Activated gamma-delta T cell (primary cell): ENCODE results near the gene PI3.
A peak's percentile ranks its signal among the peaks of the same experiment; 100 is the strongest.
"Not testable (repeated sequence)": the region's sequence is repeated elsewhere in the genome, so short reads cannot be mapped to it uniquely, and the experiment has no call there.

ENCODE experiments used
- DNase-seq: peaks from one replicate; lab custom pipeline; 2025; lab: John Stamatoyannopoulos, UW
- total RNA-seq, 2 donors: gene quantifications; one replicate each; lab custom pipeline; 2026; lab: John Stamatoyannopoulos, UW

PI3 gene, protein sequence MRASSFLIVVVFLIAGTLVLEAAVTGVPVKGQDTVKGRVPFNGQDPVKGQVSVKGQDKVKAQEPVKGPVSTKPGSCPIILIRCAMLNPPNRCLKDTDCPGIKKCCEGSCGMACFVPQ
- total RNA-seq = 0 reads per million in 2 donors

DNA sequence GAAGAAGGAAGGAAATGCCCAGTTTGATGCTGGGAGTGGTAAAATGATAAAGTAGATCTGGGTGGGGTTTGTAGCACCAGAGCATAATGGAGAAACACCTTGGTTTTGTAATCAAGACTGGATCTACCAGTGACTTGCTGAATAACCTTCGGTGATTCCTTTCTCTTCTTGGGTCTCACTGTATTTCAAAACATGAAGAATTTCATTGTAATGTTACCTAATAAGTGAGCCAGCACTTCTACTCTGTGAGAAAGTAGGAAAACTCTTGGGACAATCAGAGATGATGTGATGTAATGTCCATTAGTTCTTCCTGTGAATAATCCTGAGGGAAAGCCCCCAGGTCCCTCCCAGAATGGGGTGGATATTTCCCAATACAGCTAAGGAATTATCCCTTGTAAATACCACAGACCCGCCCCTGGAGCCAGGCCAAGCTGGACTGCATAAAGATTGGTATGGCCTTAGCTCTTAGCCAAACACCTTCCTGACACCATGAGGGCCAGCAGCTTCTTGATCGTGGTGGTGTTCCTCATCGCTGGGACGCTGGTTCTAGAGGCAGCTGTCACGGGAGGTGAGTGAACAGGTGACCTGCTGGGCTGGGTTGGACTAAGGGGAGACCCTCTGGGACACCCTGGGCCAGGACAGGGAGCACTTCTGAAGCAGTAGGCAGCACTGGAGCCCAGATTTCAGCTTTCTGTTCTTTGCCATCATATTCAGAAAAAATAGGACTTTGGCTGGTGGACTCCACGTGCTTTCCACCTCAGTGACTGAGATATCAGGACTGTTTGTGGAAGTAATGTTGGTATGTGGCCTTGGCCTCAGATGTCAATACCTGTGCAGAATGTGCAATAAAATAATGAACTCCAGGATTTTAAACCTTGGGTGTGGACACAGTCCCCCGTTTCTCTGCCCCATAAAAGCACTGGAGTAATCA lies at the start of gene PI3:
TSS of gene PI3 (plus strand) at position 469 of the 931 bp plus-strand sequence. CDS start at position 490, 21 bp downstream.
- no peak for DNase-seq

DNA sequence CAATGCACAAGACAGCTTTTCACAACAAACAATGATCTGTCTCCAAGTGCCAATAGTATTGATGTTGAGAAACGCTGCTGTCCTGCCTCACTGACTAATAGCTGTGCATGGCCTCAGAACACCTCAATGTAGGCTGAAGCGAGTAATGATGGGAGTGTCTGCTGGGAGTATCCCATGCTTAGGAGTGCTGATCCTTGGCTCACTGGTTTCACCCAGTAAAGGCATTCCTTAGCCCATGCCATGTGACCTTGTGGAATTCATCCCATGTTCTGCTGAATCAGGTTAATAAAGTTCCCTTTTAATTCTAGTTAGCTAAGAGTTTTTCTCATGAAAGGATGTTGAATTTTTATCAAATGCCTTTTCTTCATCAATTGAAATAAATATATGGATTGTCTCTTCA lies 46.6 kb upstream of the PI3 start:
- DNase-seq = no peak

GRCh38 chr20:45136911-45137310 lies 37.8 kb upstream of the PI3 start:
- no peak for DNase-seq

- peak; percentile 19 for DNase-seq
Measured at GRCh38 chr20:45138561-45139300, 36.0 kb upstream of the PI3 start.

GRCh38 chr20:45139733-45140375 lies 34.8 kb upstream of the PI3 start:
- DNase-seq = not testable (repeated sequence)

DNA sequence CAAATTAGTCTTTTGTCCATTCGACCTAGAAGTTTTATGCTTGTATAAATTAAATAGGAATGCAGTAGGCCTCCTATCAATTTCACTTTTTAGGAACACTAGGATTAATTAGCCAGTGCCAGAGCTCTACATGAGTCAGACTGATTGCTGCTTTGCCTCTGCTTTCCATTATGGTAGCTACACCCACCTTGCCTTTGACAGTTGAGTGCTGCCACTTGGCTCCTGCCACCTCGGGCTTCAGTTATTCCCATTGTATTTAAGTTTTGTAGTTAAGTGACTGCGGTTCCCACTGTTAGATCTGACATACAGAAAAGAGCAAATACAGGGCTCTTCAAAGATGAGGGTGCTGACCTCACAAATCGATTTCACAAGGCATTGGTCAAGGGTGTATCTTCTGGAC lies 33.9 kb upstream of the PI3 start:
- no peak for DNase-seq

DNA sequence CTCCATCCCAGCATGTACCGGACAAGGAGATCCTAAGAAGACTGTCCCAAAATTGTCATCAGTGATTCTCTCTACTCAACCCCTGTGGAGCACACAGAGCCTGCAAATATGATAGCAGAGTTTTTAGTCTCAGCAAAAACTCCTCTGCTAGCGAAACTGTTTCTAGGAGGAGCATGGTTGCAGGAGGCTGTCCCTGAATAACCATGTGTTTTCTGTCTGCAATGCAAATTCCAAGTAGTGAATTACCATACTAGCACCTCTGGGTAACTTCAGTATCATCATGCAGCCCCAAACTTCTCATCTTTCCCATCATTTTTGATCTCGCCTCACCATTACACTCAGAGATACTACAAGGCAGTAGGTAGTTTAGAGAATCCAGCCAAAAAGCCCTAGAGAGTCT lies 25.6 kb upstream of the PI3 start:
- no peak for DNase-seq

- DNase-seq = no peak
Measured at GRCh38 chr20:45152405-45152804, 22.3 kb upstream of the PI3 start.

GRCh38 chr20:45153147-45153546 lies 21.6 kb upstream of the PI3 start:
- no peak for DNase-seq

- DNase-seq = no peak
Measured at GRCh38 chr20:45153752-45154151, 20.9 kb upstream of the PI3 start.

DNA sequence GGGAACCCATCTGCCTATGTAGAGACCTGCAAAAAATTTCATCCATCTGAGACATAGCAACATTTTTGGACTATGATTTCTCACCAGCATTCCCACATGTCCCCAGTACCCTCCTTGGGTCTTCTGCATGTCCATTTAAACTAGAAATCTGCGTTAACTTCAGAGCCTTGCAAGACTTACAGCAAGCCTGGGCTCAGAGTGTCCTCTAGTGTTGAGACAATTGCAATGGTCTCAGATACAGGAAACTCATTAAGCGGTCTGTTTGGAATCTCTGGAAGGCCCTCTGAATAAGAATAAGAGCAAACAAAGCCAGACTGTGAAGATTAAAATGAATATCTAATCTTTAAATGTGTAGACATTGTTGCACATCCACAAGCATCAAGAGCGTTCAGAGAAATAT lies 20.5 kb upstream of the PI3 start:
- no peak for DNase-seq

DNA sequence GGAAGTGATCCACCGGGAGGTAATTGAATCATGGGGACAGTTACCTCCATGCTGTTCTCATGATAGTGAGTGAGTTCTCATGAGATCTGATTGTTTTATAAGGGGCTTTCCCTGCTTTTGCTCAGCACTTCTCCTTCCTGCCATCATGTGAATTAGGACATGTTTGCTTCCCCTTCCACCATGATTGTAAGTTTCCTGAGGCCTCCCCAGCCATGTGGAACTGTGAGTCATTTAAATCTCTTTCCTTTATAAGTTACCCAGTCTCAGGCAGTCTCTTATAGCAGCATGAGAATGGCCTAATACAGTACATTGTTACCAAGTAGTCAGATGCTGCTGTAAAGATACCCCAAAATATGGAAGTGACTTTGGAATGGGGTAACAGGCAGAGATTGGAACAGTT lies 19.9 kb upstream of the PI3 start:
- DNase-seq = not testable (repeated sequence)

GRCh38 chr20:45156713-45157112 lies 18.0 kb upstream of the PI3 start:
- no peak for DNase-seq

- DNase-seq = no peak
Measured at GRCh38 chr20:45157962-45158361, 16.7 kb upstream of the PI3 start.

GRCh38 chr20:45163083-45163803 lies 11.5 kb upstream of the PI3 start:
- no peak for DNase-seq

DNA sequence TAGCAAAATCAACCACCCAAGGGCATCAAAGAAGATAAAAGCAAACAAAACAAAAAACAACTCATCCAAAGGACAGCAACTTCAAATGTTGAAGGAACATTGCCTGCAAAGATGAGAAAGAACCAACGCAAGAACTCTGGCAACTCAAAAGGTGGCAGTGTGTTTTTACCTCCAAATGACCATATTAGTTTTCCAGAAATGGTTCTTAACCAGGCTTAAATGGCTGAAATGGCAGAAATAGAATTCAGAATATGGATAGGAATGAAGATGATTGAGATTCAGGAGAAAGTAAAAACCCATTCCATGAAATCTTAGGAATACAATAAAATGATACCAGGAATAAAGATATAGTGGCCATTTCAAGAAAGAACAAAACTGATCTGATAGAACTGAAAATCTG lies 9.8 kb upstream of the PI3 start:
- DNase-seq = no peak

GRCh38 chr20:45173522-45173921 lies 1.2 kb upstream of the PI3 start:
- no peak for DNase-seq

DNA sequence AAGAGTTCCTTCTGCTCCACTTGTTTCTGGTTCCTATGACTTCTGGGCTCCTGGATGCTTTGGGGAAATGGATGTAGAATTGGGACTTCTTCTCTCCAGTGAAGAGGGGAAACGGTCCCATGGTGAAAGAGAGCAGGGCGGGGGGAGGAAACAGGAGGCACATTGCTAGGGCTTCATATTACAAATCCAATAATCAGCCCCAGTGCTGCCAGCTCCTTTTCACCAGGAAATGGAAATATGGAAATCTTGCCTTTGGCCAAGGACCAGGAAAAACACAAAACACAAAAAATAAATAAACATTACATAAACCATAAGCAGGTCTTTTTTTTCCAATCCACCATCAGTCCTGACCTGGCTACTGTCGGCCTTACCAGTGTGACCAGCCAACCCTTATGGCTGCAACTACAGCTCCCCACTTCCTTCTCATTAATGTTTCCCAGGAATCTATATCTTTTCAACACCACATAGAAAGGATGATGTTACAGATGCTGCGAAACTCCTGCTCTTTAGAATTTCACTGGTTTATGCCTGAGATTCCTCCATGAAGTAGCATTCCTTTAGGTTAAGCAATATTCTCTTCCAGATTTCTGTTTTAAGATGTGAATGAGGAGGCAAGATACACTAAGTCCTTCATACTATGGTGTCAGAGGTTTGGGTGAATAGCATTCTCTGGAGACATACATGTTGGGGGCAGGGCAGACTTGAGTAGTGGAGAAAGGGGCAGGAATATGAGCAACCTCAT lies 2.0 kb downstream of the PI3 start:
- no peak for DNase-seq

GRCh38 chr20:45179166-45179565 lies 4.5 kb downstream of the PI3 start:
- no peak for DNase-seq

DNA sequence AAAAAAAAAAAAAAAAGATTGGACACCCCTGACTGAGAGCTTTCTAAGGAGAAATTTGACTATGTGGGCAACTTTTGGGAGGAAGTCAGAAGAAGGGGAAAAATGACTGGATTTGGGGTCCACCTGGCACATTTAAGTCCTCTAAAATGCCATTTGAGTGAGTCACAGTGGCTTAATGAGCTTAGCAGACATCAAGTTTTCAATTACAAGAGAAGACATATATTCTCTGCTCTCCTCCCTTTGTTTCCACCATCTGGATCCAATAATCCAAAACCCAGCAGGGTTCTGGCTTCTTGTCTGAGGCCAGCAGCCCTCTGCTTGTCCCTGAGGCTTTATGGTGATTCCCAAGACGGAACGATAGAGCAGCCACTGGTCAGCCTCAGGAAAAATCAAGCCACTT lies 6.9 kb downstream of the PI3 start:
- no peak for DNase-seq

- DNase-seq = no peak
Measured at GRCh38 chr20:45183084-45183483, 8.4 kb downstream of the PI3 start.
